Measurements from ENCODE around the gene FA2H. TPM values are rescaled to one million over a fixed set of nuclear protein-coding genes. Genes with fewer than 3 reads are reported as not detected.

Gene FA2H
- total RNA-seq, 4 donors from 2014 or later: not detected

DNA sequence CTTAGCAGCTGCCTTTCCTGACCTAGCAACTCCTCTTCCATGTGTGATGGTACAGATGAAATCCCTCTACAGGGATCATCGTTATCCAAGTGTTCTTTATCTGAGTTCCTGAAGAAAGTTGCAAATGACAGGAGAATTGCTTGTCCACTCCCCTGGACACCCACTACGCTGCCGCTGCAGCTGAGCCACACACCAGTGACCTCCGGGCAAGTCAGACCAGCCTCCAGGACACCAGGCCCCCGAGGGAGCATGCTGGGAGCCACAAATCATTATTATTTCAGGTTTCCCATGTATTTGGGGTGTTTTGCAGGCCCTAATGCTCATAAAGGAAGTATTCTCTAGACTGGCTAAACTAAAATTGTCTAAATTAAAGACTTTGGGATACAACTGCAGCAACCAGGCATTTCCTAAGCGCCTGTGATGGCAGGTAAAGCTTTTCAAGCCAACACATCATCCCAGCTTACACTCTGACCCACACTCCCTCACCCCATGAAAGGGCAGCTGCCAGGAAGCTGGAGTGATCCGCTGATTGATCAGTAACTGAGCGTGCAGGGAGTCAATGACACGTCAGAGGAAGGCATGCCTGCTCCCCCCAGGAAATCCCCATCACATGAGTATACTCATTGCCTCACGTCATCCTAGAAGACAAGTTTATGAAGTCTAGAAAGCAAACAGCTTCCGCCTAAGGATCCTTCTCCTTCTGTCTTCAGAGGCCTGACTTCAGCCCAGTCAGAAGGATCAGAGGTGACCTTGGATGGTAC, 14.4 kb downstream of the FA2H start:
- Histone ChIP-seq H3K4me3 (no peak overlapping the region), H3K27ac (no peak overlapping the region), H3K9me3 (no peaks in the 10 kb centered on the region), H3K4me1 (no peaks in the 10 kb centered on the region), H3K36me3 (no peaks in the 10 kb centered on the region), H3K27me3 (no peaks in the 10 kb centered on the region)
- intact Hi-C loops (cut with DNase I; ENCODE audit: low total_unique reads): no loop called here
- TF ChIP-seq CTCF (IDR thresholded peaks at IDR 0.05): no peak
- no peak for TF ChIP-seq POLR2A (IDR thresholded peaks at IDR 0.05)
- DNase-seq: no peak

GRCh38 chr16:74759564-74759963, 15.1 kb downstream of the FA2H start:
- intact Hi-C loops (cut with DNase I; ENCODE audit: low total_unique reads): no loop called here
- H3K27me3 ChIP-seq: no peaks in the 10 kb centered on the region
- no peak overlapping the region for H3K27ac ChIP-seq
- DNase-seq: no peak
- TF ChIP-seq POLR2A (IDR thresholded peaks at IDR 0.05): no peak
- TF ChIP-seq CTCF (IDR thresholded peaks at IDR 0.05): no peak
- H3K4me1 ChIP-seq: no peaks in the 10 kb centered on the region
- no peaks in the 10 kb centered on the region for H3K36me3 ChIP-seq
- H3K9me3 ChIP-seq: no peaks in the 10 kb centered on the region
- no peak overlapping the region for H3K4me3 ChIP-seq

GRCh38 chr16:74758801-74759200, 15.8 kb downstream of the FA2H start:
- no peak for DNase-seq
- intact Hi-C loops (cut with DNase I; ENCODE audit: low total_unique reads): no loop called here

GRCh38 chr16:74757349-74757748, 17.3 kb downstream of the FA2H start:
- no peak overlapping the region for H3K27ac ChIP-seq
- no peak for DNase-seq
- H3K4me3 ChIP-seq: no peak overlapping the region
- no peaks in the 10 kb centered on the region for H3K36me3 ChIP-seq
- TF ChIP-seq POLR2A (IDR thresholded peaks at IDR 0.05): no peak
- TF ChIP-seq CTCF (IDR thresholded peaks at IDR 0.05): no peak
- H3K27me3 ChIP-seq: no peaks in the 10 kb centered on the region
- no peaks in the 10 kb centered on the region for H3K4me1 ChIP-seq
- no peaks in the 10 kb centered on the region for H3K9me3 ChIP-seq
- intact Hi-C loops (cut with DNase I; ENCODE audit: low total_unique reads): no loop called here

More at GRCh38 chr16:74758801-74759200, 15.8 kb downstream of the FA2H start:
- Histone ChIP-seq H3K27me3 (no peaks in the 10 kb centered on the region), H3K36me3 (no peaks in the 10 kb centered on the region), H3K27ac (no peak overlapping the region), H3K9me3 (no peaks in the 10 kb centered on the region), H3K4me3 (no peak overlapping the region), H3K4me1 (no peaks in the 10 kb centered on the region)
- TF ChIP-seq CTCF (IDR thresholded peaks at IDR 0.05) (no peak), POLR2A (IDR thresholded peaks at IDR 0.05) (no peak)

DNA sequence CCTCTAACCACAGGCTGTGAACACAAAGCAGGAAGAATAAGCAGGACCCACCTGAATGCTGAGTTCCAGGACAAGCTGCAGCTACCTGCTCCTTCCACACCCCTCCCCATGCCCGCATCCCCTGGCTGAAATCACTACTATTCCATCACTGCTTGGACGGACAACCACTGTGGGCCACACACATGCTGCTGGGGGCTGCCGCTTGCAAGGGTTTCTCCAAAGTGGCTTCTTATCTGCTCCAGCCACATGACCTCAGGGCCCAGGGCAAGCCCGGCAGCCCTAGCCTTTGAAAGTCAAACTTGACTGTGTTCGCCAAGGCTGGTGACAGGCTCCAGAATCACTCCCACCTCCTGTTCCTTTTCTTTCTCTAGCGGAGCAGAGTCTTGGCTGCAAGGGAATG, 18.4 kb downstream of the FA2H start:
- Histone ChIP-seq H3K27ac (no peak overlapping the region), H3K27me3 (no peaks in the 10 kb centered on the region), H3K4me3 (no peak overlapping the region), H3K4me1 (no peaks in the 10 kb centered on the region), H3K36me3 (no peaks in the 10 kb centered on the region), H3K9me3 (no peaks in the 10 kb centered on the region)
- TF ChIP-seq CTCF (IDR thresholded peaks at IDR 0.05): no peak
- no peak for TF ChIP-seq POLR2A (IDR thresholded peaks at IDR 0.05)
- intact Hi-C loops (cut with DNase I; ENCODE audit: low total_unique reads): no loop called here
- no peak for DNase-seq
